ENCODE measurements around the gene EFCAB11. TPM values are rescaled to one million over a fixed set of nuclear protein-coding genes. Genes with fewer than 3 reads are reported as not detected.
A peak's percentile ranks its signal among the peaks of the same experiment; 100 is the strongest.

The EFCAB11 gene
- total RNA-seq, 1 experiment from 2014 or later: 22.5 TPM

DNA sequence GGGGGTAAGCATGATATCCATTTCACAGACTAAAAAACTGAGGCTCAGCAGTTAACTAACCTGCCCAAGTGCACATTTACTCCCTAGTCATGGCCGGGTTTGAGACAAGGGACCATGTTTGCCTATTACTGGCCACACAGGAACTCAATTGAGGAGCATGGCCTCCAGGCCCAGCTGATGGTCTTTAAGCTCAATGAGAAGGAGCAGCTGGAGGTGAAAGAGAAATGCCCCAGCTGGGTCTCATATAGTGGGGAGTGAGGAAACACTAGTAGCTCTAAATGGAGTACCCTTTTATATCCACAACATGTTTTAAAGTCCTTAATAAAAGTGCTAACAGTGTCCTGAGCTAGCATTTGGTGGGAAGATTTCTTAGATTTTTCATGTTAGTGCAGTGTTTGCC is 2.8 kb upstream of the EFCAB11 start:
- DNase-seq (ENCODE audit: low read depth): no peak

- no peak for DNase-seq (ENCODE audit: low read depth)
These were observed 2.1 kb upstream of the EFCAB11 start for GRCh38 chr14:89956661-89957009.

DNA sequence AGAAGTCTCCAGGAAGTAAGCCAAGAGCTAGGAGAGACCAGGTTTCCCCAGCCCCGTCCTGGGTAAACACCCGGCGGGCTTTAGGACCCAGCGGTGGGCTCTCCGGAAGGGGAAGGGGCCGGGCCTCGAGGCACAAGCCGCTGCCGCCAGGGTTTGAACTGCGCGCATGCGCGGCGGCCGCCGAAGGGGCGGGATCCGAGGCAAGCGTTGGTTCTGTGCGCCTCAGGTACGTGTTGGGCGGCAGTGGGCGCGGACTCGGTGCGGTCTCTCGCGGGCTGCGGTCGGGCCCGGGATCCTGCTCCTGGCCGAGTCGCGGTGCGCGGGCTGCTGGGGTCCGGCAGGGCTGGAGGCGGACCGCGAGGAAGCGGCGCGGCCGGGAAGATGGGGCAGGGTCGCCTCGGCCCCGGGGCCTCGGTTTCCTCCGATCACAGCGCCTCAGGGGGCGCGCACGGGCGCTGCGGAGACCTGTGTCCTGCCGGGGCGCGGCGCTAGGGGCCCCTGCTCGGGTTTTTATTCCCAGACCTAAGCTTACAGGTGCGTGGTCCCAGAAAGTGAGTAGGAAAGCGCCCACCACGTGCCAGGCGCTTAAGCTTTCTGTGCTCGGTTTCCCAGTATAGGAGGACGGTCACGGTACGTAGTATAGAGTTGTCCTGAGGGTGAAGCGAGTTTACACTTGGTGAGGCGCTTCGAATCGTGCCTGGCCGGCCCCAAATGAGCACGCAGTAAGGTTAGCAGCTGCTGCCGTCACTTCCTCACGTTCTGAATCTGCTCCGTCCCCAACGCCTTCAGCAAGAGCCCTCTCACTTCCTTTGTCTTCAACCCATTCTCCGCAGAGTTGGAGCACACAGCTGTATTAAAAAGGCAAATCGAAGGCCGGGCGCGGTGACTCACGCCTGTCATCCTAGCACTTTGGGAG is 1.5 kb upstream of the EFCAB11 start, which contains the start of gene TDP1:
TSS of gene TDP1 (plus strand) at position 183 of the 916 bp plus-strand sequence. CDS start 7,188 bp downstream, outside the sequence.
- peak; percentile 98 for DNase-seq (ENCODE audit: low read depth)

DNA sequence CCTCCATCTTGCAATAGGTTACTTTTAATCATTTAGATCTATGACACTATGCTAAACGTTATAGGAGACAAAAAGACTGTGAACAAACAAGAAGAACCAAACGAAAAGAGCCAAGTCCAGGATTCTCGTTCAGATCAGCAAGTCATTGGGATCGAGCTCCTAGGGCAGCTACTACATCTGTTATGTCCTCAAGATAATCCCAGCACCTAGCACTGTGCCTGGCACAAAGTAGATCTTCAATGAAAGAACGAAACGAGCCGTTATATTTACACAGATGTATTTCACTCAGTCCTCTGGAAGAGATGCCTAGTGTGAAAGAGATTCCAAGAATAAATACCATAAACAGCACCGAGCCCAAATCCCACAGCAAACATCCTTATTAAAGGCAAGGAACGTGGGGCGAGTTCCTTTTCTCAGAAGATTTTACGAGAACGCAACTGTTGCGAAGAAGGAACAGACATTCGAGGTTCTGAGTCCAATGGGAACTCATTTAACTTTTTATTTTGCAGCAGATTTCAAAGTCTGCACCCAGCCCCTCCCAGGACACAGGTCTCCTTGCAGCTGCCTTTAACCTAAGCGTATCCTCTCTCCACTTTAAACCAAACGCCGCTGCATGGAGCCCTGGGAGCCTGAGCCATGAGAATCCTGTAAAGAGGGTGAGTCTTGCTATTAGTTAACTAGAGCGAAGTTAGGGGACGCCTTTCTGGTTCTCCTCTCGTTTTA is 653 bp upstream of the EFCAB11 start:
- no peak for DNase-seq (ENCODE audit: low read depth)

DNA sequence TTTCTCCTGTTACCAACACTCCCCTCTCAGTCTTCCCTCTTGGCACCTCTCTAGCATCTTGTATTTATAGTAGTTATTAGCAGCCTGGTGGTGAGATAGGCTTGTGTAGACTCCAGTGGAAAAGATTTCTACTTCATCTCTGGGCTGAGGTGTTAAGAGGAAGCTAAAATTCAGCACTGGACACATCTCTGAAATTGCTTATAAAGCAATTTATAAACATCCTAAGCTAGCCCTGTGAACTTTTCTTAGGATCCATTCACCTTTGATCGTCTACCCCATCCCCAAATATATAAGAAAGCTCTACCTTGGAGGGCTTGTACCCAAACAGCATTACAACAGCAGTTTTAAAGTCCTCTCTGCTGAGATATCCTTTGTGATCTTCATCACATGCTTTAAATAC is 928 bp downstream of the EFCAB11 start:
- DNase-seq (ENCODE audit: low read depth): no peak

DNA sequence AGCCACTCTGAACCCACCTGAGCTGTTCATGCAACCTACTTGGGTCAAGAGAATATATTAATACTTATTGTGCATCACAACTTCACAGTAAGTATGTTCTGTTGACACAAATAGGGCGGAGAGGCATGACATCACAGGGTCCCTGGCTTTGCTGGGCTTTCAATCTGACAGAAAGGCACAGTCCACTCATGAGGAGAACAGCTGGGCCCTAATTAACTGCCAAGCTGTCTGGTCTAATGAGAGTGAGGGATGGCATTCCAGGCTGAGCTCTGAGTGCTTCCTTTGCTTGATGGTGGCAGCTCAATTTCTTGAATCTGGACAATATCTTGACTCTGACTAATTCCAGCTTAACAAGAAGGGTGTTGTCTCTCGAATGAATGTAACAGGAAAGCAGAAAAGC is 2.0 kb downstream of the EFCAB11 start:
- DNase-seq (ENCODE audit: low read depth): no peak

DNA sequence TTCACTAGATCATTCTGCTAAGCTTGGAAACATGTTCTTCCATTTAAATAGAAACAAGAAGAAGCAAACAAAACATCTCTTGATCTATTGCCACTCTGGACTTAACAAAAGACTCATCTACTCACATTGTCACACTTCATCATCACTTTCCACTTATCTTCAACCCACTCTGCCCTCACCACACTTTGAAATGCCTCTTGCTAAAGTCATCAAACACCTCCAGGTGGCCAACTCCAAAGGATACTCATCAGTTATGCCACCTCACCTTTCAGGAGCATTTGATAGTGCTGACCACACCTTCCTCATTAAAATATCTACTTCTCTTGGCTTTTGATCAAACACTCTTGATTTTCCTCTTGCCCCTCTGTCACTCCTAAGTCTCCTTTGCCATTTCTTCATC is 7.2 kb downstream of the EFCAB11 start:
- DNase-seq (ENCODE audit: low read depth): no peak

GRCh38 chr14:89941830-89942377 is 12.6 kb downstream of the EFCAB11 start:
- no peak for DNase-seq (ENCODE audit: low read depth)

DNA sequence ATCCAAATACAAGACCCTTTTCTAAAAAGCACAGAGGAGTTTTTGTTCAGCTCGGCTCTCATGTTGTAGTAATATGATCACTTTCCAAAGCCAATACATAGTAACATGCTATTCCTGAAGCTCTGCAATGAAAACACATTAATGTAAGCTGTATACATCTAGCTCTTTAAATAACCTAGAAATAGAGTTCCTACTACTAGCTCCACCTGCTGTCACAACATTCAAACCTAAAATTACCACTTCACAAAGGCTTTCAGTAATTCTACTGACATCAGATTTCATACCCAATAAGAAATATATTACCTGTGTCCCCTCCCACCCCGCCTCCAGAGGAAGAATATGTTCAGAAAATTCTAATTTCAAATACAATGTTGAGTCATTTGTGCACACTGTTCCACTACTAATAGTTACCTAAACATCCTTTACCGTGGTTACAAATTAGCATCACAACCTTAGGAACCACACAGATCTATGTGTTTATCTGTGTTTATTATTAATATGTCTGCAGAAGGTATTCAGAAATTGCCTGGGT is 17.8 kb downstream of the EFCAB11 start:
- DNase-seq (ENCODE audit: low read depth): no peak

GRCh38 chr14:89933002-89933401 is 21.5 kb downstream of the EFCAB11 start:
- DNase-seq (ENCODE audit: low read depth): no peak

DNA sequence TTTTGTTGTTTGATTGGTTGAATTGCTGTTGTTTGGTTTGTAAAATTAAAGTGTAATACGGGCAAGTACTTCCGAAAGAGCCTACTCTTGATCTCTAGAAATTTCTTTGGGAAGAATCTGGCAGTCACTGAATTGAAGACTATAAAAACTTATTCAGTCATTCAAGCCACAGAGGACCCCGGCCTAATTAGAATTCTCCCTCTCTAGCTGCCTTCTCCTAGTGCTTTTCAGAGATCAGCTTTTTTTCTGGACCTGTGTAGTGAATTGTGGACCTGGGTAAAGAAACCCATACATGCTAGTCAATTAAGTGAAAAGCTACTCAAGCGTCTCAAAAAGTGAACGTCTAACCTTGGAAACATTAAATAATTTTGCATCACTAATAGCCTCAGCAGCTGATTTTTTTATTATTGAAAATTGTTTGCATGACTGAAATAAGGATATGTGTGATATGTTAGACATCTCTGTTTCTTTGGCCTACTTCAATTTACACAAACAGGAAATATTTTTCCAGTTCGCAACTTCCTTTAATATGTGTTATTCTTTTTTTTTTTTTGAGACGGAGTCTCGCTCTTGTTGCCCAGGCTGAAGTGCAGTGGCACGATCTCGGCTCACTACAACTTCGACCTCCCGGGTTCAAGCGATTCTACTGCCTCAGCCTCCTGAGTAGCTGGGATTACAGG is 27.2 kb downstream of the EFCAB11 start:
- DNase-seq (ENCODE audit: low read depth): no peak

- no peak for DNase-seq (ENCODE audit: low read depth)
These were observed 27.8 kb downstream of the EFCAB11 start for GRCh38 chr14:89926694-89927093.

DNA sequence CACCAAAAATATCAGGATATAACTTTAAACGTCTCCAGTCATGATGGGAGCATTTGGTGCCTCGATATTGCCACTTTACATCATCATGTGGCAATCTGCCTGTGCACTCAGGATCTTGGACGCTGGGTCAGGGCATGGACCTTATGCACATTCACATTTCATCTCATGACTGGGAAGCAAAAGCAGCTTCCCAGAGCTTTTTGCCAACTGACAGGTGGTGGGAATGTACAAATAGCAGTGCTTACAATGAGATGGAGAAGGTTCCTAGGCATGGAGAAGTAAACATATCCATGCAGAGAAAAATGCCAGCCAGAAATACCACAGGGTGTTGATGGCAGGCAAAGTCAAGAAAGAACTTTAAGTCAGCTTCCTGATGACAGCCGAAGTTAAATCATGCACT is 30.3 kb downstream of the EFCAB11 start:
- DNase-seq (ENCODE audit: low read depth): no peak

GRCh38 chr14:89922031-89922907 is 32.3 kb downstream of the EFCAB11 start:
- DNase-seq (ENCODE audit: low read depth): peak; percentile 88

DNA sequence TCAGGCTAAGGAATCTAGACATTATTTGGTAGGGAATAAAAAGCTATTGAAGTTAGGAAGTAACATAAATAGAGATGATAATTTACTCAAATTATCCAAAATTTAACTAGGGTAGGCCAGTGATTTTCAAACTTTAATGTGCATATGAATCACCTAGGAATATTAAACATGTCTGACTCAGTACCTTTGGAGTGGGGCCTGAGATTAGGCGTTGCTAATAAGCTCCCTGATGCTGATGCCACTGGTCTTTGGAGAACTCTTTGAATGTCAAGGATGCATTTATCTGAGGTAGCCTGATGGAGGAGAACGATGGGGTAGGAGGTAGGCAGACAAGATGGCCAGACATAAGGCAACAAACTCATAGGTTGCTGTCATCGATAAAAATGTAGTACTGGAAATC is 33.2 kb downstream of the EFCAB11 start:
- peak; percentile 15 for DNase-seq (ENCODE audit: low read depth)

DNA sequence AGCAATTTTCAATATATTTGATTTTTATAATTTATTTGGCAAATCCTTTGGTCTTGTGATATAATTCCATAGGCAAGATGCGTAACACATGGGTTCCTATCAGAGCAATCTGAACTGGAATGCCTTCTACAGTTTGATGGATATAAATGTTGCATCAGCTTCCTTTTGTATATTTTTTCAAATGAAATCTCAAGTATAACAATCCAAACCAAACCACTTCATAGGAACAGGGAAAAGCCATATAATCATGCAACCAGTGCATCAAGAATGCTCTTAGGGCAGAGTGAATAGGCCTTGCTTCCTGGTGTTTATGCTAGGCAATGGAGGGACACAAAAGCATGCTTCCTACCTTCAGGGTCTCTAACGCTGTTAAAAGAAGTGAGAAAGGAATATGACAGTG is 34.5 kb downstream of the EFCAB11 start:
- DNase-seq (ENCODE audit: low read depth): no peak

- no peak for DNase-seq (ENCODE audit: low read depth)
These were observed 35.8 kb downstream of the EFCAB11 start for GRCh38 chr14:89918721-89919120.

- DNase-seq (ENCODE audit: low read depth): peak; percentile 57
These were observed 39.2 kb downstream of the EFCAB11 start for GRCh38 chr14:89915114-89915878.

GRCh38 chr14:89912667-89913211 is 41.8 kb downstream of the EFCAB11 start:
- peak; percentile 82 for DNase-seq (ENCODE audit: low read depth)

GRCh38 chr14:89912221-89912620 is 42.3 kb downstream of the EFCAB11 start:
- no peak for DNase-seq (ENCODE audit: low read depth)

All from Daoy (cell line).